WTC11 (cell line): Measurements from ENCODE around the gene CDHR5.

Experiments
- CTCF ChIP-seq: fragments of 200-600 bp; IDR thresholded peaks from 2 replicates; pipeline ENCODE4 v1.8.0; 2022; ENCODE audit warnings: antibody characterized with exemption
- E2F4 ChIP-seq: sonication (generic); formaldehyde crosslinking; IDR thresholded peaks from 2 replicates; pipeline ENCODE4 v1.8.1; 2022; ENCODE audit warnings: low read depth, mild to moderate bottlenecking, moderate library complexity, missing genetic modification reagents, borderline replicate concordance
- FOXP4 ChIP-seq: sonication (generic); formaldehyde crosslinking; IDR thresholded peaks from 2 replicates; pipeline ENCODE4 v1.8.0; 2022; ENCODE audit warnings: mild to moderate bottlenecking, missing genetic modification reagents
- MXD4 ChIP-seq: fragments of 250-450 bp; sonication (Bioruptor Pico); IDR thresholded peaks from 2 replicates; pipeline ENCODE4 v1.8.0; 2021; ENCODE audit warnings: mild to moderate bottlenecking, moderate library complexity, borderline replicate concordance
- TF ChIP-seq, protein P1 (sequence below): sonication (generic); formaldehyde crosslinking; IDR thresholded peaks from 2 replicates; pipeline ENCODE4 v1.8.1; 2023; ENCODE audit warnings: mild to moderate bottlenecking, missing genetic modification reagents, moderate library complexity

GRCh38 chr11:611001-611996 lies 13.5 kb downstream of the CDHR5 start:
- no peak for TF ChIP-seq CTCF
- TF ChIP-seq FOXP4 (CRISPR knock-in tag) = no peak
- no peak for TF ChIP-seq MXD4
- TF ChIP-seq, protein P1, sequence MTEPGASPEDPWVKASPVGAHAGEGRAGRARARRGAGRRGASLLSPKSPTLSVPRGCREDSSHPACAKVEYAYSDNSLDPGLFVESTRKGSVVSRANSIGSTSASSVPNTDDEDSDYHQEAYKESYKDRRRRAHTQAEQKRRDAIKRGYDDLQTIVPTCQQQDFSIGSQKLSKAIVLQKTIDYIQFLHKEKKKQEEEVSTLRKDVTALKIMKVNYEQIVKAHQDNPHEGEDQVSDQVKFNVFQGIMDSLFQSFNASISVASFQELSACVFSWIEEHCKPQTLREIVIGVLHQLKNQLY (CRISPR knock-in tag) = no peak
- no peak for TF ChIP-seq E2F4 (CRISPR knock-in tag)
